Measurements from ENCODE around the gene WNT5B.
"Not testable (repeated sequence)": the region's sequence is repeated elsewhere in the genome, so short reads cannot be mapped to it uniquely, and the experiment has no call there.

The WNT5B gene

DNA sequence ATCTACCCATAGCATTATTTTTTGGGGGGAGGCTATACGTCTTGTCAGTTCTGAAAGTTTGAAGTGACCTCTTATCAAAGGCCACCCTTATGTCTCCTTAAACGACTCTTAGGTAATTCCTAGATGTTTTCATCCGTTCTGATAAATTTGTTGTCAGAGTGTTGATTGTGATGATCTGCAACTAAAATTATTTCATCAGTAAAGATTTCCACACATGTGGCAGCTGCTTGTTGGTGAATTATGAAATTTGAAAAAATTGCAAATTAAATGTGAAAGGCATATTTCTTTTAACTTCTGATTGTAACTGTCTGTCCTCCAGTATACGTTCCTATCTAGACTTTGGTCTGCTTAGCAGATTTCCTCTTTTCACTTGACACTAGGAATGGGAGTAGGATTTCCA is 63.2 kb downstream of the WNT5B start:
- DNase-seq, result no peak

DNA sequence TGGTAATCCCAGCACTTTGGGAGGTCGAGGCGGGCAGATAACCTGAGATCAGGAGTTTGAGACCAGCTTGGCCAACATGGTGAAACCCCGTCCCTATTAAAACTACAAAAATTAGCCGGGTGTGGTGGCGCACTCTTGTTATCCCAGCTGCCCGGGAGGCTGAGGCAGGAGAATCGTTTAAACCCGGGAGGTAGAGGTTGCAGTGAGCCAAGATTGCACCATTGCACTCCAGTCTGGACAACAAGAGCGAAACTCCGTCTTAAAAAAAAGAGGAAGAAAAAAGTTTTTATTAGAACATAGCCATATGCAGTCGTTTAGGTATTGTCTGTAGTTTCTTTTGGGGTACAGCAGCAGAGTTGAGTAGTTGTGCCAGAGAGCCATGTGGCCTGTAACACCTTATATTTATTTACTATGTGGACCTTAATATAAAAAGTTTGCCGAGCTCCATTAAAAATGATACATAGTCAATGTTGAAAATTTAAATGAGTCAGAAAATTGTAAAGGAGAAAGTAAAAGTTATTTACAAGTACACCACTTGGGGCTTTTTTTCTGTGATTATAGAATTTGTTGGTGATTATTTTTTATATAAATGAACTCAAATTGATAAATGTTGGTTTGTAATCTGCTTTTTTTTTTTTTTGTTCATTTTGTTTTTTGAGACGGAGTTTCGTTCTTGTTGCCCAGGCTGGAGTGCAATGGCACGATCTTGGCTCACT is 64.0 kb downstream of the WNT5B start:
- DNase-seq, result no peak

DNA sequence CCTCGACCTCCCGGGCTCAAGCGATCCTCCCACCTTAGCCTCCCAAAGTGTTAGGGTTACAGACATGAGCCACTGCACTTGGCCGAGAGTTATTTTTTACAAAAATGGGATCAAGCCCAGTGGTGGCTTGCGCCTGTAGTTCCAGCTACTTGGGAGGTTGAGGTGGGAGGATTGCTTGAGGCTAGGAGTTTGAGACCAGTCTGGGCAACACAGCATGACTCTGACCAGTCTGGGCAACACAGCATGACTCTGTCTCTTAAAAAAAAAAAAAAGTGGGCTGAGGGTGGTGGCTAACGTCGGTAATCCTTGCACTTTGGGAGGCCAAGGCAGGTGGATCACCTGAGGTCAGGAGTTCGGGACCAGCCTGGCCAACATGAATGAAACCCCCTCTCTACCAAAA is 66.1 kb downstream of the WNT5B start:
- DNase-seq, result not testable (repeated sequence)

DNA sequence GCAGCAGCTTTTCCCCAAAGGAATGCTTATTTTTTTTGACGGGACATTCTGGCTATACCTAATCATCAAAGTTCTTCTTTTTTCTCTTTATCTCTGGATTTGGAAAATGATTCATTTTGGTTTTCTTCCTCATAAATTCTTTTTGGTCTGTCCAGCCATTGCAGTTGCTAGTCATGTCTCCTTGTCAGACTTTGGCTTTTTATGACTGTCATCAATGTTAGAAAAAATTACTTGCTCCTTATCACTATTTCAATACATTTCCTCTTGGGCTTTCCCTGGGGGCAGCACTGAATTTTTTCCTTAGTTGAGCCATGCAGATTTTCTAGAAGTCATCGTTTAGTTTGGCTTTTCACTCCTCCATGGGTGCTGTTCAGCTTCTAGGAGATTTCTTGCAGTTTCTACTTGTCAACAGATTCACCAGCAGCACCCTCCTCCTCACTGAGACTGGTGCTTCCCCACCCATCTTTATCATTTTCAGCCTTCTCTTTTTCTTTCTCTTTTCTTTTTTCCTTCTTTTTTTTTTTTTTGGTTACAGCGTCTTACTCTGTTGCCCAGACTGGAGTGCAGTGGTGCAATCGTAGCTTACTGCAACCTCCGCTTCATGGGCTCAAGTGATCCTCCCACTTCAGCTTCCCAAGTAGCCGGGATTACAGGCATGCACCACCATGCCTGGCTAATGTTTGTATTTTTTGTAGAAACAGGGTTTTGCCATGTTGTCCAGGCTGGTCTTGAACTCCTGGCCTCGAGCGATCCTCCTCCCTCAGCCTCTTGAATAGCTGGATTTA is 67.0 kb downstream of the WNT5B start:
- no peak for DNase-seq

DNA sequence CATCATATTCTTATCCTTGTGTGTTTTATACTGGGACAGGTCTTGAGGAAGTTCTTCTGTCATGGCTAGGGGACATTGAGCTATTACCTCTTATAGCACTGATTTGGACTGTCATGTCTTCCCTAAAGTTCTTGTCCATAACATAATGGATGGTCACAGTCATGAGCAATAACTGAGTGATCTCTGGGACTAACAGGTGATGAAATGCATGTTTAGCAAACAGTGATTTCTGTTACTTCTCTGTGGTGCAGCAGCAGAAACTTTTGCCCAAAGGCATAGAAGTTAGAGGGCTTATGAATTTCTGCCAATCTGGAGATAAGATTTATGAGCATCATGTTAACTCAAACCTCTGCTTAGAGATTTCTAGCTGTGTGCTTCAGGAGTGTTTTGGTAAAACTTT is 67.8 kb downstream of the WNT5B start:
- no peak for DNase-seq

Data from NCI-H1105 (cell line).